22Rv1 (cell line): ENCODE results near the gene TXNDC11.

Experiments
- CTCF ChIP-seq: fragments of 450-650 bp; IDR thresholded peaks from 2 replicates; pipeline ENCODE4 v1.5.1; 2017; ENCODE audit warnings: mild to moderate bottlenecking
- ZFX ChIP-seq: fragments of 450-650 bp; IDR thresholded peaks from 2 replicates; pipeline ENCODE4 v1.6.1; 2017; ENCODE audit warnings: antibody characterized with exemption, borderline replicate concordance

GRCh38 chr16:11752856-11753255 lies 10.2 kb upstream of the TXNDC11 start:
- TF ChIP-seq CTCF, result no peak
- no peak for TF ChIP-seq ZFX
